Mesothelial cell of epicardium (in vitro differentiated cells): Measurements from ENCODE around the gene EPB41. TPM values are rescaled to one million over a fixed set of nuclear protein-coding genes. Genes with fewer than 3 reads are reported as not detected.

Source experiments
- DNase-seq, 2 experiments: peaks; one replicate each; pipeline ENCODE4 v3.0.0; 2021; ENCODE audit warnings: low spot score in 2 of 2; ENCODE audit not compliant: unreplicated experiment in 2 of 2
- H3K27ac Mint-ChIP-seq: 2 replicates; pipeline ENCODE4 v1.8.0; 2021; ENCODE audit warnings: mixed read lengths
- H3K27me3 Mint-ChIP-seq: 2 replicates; pipeline ENCODE4 v1.8.0; 2021; ENCODE audit warnings: low read depth, mixed read lengths
- H3K36me3 Mint-ChIP-seq: 2 replicates; pipeline ENCODE4 v1.8.0; 2021; ENCODE audit warnings: mixed read lengths
- H3K4me1 Mint-ChIP-seq: 2 replicates; pipeline ENCODE4 v1.8.0; 2021; ENCODE audit warnings: mixed read lengths
- H3K4me3 Mint-ChIP-seq: 2 replicates; pipeline ENCODE4 v1.8.0; 2021; ENCODE audit warnings: mild to moderate bottlenecking, moderate library complexity, mixed read lengths
- H3K9me3 Mint-ChIP-seq: 2 replicates; pipeline ENCODE4 v1.8.0; 2021; ENCODE audit warnings: mixed read lengths
- total RNA-seq: library from RNA; stranded (reverse); gene quantifications from 3 replicates; pipeline ENCODE4 v1.2.1, GENCODE V29; 2021
- TF ChIP-seq, protein P1 (sequence below): fragments of 200-600 bp; sonication (generic); IDR thresholded peaks from one replicate; pipeline ENCODE4 v1.5.0; 2021; ENCODE audit warnings: antibody characterized with exemption; ENCODE audit not compliant: unreplicated experiment

Gene EPB41
- total RNA-seq, 1 donor from 2014 or later: 61.5 TPM

DNA sequence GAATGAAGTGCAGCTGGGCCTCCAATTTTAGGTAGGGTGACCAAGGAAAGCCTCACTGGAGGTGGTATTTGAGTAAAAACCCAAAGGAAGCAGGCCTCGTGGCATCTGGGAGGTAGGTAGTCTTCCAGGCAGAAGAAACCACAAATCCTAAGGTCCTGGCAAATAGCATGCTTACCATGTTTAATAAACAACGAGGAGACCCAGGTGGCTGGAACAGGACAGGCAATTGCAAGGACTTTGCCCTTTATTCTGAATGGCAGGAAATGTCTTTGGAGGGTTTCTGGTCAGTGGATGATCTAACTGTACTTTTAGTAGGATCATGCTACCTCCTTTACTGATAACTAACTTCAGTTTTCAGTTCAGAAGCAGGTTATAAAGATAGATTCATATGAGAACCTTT, 52.2 kb downstream of the EPB41 start:
- no peak overlapping the region for H3K27ac Mint-ChIP-seq
- no peaks in the 10 kb centered on the region for H3K36me3 Mint-ChIP-seq
- peaks cover 4% of the 10 kb centered on the region for H3K4me1 Mint-ChIP-seq
- TF ChIP-seq, protein P1, sequence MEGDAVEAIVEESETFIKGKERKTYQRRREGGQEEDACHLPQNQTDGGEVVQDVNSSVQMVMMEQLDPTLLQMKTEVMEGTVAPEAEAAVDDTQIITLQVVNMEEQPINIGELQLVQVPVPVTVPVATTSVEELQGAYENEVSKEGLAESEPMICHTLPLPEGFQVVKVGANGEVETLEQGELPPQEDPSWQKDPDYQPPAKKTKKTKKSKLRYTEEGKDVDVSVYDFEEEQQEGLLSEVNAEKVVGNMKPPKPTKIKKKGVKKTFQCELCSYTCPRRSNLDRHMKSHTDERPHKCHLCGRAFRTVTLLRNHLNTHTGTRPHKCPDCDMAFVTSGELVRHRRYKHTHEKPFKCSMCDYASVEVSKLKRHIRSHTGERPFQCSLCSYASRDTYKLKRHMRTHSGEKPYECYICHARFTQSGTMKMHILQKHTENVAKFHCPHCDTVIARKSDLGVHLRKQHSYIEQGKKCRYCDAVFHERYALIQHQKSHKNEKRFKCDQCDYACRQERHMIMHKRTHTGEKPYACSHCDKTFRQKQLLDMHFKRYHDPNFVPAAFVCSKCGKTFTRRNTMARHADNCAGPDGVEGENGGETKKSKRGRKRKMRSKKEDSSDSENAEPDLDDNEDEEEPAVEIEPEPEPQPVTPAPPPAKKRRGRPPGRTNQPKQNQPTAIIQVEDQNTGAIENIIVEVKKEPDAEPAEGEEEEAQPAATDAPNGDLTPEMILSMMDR: no peak
- no peaks in the 10 kb centered on the region for H3K27me3 Mint-ChIP-seq
- DNase-seq: no peak
- no peak overlapping the region for H3K4me3 Mint-ChIP-seq
- H3K9me3 Mint-ChIP-seq: no peaks in the 10 kb centered on the region

DNA sequence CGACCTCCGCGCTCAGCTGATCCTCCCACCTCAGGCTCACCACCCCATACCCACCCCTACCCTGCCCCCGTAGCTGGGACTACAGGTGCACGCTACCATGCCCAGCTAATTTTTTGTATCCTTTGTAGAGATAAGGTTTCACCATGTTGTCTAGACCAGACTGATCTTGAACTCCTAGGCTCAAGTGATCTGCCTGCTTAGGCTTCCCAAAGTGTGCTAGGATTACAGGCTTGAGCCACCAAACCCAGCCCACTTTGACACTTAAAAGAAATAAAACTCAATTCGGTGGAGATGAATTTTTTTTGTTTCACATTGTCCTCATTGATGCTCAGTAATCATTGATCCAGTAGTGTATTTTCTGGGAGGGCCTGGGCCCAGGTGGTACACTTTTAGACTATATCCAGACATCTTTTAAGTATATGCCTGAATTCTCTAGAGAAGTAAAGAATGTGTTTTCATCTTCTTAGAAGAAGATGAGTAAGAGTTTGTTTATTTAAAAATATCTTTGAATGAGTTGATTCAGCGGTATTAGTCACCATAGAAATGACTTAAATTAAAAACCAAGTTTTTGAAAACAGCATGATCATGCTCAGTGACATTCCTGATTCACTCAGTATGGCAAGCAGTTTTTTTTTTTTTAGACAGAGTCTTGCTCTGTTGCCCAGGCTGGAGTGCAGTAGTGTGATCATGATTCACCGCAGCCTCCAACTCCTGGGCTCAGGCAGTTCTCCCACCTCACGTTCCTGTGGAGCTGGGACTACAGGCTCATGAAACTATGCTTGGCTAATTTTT, 57.8 kb downstream of the EPB41 start:
- Mint-ChIP-seq H3K36me3 (no peaks in the 10 kb centered on the region), H3K27ac (peak overlapping the region; percentile 75), H3K4me1 (peaks cover 14% of the 10 kb centered on the region), H3K9me3 (no peaks in the 10 kb centered on the region), H3K27me3 (no peaks in the 10 kb centered on the region), H3K4me3 (no peak overlapping the region)
- DNase-seq: no peak
- TF ChIP-seq, protein P1: no peak

GRCh38 chr1:28973596-28974421, 59.4 kb downstream of the EPB41 start:
- Mint-ChIP-seq H3K9me3 (no peaks in the 10 kb centered on the region), H3K27ac (peak overlapping the region; percentile 78), H3K4me3 (no peak overlapping the region), H3K4me1 (peaks cover 14% of the 10 kb centered on the region), H3K27me3 (no peaks in the 10 kb centered on the region), H3K36me3 (no peaks in the 10 kb centered on the region)
- DNase-seq: no peak
- TF ChIP-seq, protein P1: no peak

- TF ChIP-seq, protein P1: no peak
- peak overlapping the region; percentile 78 for H3K27ac Mint-ChIP-seq
Measured at GRCh38 chr1:28974432-28974831, 60.1 kb downstream of the EPB41 start.

DNA sequence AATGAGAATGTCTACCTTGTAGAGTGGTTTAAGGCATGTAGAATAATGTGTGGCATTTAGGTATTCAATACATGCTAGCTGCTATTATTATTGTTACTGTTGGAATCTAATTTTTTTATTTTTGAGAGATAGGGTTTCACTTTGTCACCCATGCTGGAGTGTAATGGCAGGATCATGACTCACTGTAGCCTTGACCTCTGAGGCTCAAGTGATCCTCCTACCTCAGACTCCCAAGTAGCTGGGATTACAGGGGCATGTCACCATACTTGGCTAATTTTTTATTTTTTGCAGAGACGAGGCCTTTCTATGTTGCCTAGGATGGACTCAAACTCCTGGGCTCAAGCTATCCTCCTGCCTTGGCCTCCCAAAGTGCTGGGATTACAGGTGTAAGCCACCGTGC, 61.9 kb downstream of the EPB41 start:
- DNase-seq: no peak
- H3K9me3 Mint-ChIP-seq: no peaks in the 10 kb centered on the region
- H3K27ac Mint-ChIP-seq: no peak overlapping the region
- H3K4me1 Mint-ChIP-seq: peaks cover 14% of the 10 kb centered on the region
- H3K4me3 Mint-ChIP-seq: no peak overlapping the region
- TF ChIP-seq, protein P1: no peak
- H3K36me3 Mint-ChIP-seq: no peaks in the 10 kb centered on the region
- H3K27me3 Mint-ChIP-seq: no peaks in the 10 kb centered on the region

More at GRCh38 chr1:28974432-28974831, 60.1 kb downstream of the EPB41 start:
- H3K27me3 Mint-ChIP-seq: no peaks in the 10 kb centered on the region
- no peak overlapping the region for H3K4me3 Mint-ChIP-seq
- peaks cover 14% of the 10 kb centered on the region for H3K4me1 Mint-ChIP-seq
- H3K36me3 Mint-ChIP-seq: no peaks in the 10 kb centered on the region
- DNase-seq: no peak
- H3K9me3 Mint-ChIP-seq: no peaks in the 10 kb centered on the region
